Testis (tissue), 2 donors: Measurements from ENCODE around the gene PARP3.

ENCODE experiments used
- POLR2A ChIP-seq: fragments of 450-650 bp; IDR thresholded peaks from one replicate; pipeline ENCODE4 v1.6.1; 2017; ENCODE audit warnings: antibody characterized with exemption, mild to moderate bottlenecking, moderate library complexity
- TF ChIP-seq, protein P1 (sequence below), 3 experiments: fragments of 450-650 bp in 2 of 3; fragments of 200-600 bp in 1 of 3; sonication (generic) in 1 of 3; IDR thresholded peaks; one replicate each; pipeline ENCODE4 v1.5.1; 2016 to 2019; ENCODE audit warnings: antibody characterized with exemption in 3 of 3, mild to moderate bottlenecking in 2 of 3, moderate library complexity in 1 of 3

DNA sequence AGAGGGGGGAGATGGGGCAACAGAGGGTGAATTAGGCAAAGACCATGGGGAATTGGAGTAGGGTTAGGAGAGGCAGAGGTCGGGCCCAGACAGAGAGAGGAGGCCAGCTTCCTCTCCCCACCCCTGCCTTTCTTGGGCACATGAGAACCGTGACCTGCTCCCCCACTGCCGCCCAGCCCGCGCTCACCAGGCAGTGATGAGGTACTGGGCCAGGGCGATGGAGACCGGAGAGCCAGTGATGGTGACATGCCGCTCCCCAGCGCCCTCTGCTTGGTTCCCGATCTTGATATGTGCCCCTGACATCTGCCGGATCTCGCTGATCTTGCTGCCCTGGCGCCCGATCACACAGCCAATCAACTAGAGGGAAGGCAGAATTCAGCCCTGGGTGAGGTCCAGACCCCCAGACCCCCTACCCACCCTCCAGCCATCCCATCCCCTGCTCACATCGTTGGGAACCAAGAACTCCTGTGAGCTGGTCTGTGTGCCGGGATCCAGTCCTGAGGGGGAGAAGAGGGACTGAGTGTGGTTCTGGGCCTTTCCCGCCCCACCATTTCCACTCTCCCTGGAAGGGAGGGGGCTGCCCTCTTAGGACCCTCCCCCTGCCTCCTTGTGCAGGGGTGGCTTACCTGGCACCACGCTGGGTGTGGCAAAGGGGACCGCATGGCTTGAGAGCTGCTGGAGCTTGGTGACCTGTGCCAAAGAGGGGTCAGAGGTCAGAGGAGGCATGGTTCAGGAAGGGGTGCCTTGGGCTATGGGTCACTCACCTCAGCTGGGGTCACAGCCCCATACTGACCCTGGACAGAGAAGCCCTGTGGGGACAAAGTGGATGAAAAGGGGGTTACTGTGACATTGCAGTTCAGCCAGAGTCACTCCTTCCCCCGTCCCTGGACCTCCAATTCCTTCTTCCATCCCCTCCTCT, 16.7 kb downstream of the PARP3 start:
- no peak for TF ChIP-seq POLR2A
- TF ChIP-seq, protein P1, sequence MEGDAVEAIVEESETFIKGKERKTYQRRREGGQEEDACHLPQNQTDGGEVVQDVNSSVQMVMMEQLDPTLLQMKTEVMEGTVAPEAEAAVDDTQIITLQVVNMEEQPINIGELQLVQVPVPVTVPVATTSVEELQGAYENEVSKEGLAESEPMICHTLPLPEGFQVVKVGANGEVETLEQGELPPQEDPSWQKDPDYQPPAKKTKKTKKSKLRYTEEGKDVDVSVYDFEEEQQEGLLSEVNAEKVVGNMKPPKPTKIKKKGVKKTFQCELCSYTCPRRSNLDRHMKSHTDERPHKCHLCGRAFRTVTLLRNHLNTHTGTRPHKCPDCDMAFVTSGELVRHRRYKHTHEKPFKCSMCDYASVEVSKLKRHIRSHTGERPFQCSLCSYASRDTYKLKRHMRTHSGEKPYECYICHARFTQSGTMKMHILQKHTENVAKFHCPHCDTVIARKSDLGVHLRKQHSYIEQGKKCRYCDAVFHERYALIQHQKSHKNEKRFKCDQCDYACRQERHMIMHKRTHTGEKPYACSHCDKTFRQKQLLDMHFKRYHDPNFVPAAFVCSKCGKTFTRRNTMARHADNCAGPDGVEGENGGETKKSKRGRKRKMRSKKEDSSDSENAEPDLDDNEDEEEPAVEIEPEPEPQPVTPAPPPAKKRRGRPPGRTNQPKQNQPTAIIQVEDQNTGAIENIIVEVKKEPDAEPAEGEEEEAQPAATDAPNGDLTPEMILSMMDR (IDR thresholded peaks at IDR 0.05) = no peak
